Cardiac muscle cell (in vitro differentiated cells and primary cell): Measurements from ENCODE around the gene LOC101059915. TPM values are rescaled to one million over a fixed set of nuclear protein-coding genes. Genes with fewer than 3 reads are reported as not detected.

Experiments
- polyA plus RNA-seq: library from polyadenylated mRNA; unstranded; fragments of >200 nt; fragmentation: Nextera tagmentation; extraction: Ambion mirVana; gene quantifications from 2 replicates; pipeline ENCODE4 v1.2.1, GENCODE V29; 2016
- total RNA-seq: library from RNA; depleted of rRNA; stranded (reverse); fragments of >200 nt; gene quantifications from 2 replicates; pipeline ENCODE4 v1.2.3, GENCODE V29; 2016

The LOC101059915 gene

Other genes with a start within 250 kb of the LOC101059915 start
- 63.9 and 159 TPM in 2 replicates for gene OGT, start 134.4 kb upstream of the LOC101059915 start, total RNA-seq
- gene OGT, start 134.4 kb upstream of the LOC101059915 start, polyA plus RNA-seq = 37.3 and 57.0 TPM in 2 replicates
- 1.6 and 5.2 TPM in 2 replicates for gene GCNA, start 89.1 kb upstream of the LOC101059915 start, total RNA-seq
- 0.38 and 1.4 TPM in 2 replicates for gene GCNA, start 89.1 kb upstream of the LOC101059915 start, polyA plus RNA-seq
- not detected in 2 replicates for gene CXCR3, start 49.0 kb upstream of the LOC101059915 start, total RNA-seq
- not detected in 2 replicates for gene CXCR3, start 49.0 kb upstream of the LOC101059915 start, polyA plus RNA-seq
- not detected in 2 replicates for gene CXorf49, start 50.7 kb downstream of the LOC101059915 start, total RNA-seq
- gene CXorf49, start 50.7 kb downstream of the LOC101059915 start, polyA plus RNA-seq = not detected in 2 replicates
- not detected in 2 replicates for gene CXorf49B, start 95.8 kb downstream of the LOC101059915 start, total RNA-seq
- gene CXorf49B, start 95.8 kb downstream of the LOC101059915 start, polyA plus RNA-seq = not detected in 2 replicates
- 5.9 and 6.6 TPM in 2 replicates for gene NHSL2, start 243.3 kb downstream of the LOC101059915 start, total RNA-seq
- gene NHSL2, start 243.3 kb downstream of the LOC101059915 start, polyA plus RNA-seq = 5.6 and 7.9 TPM in 2 replicates